Measurements from ENCODE around the gene TMEM119. TPM values are rescaled to one million over a fixed set of nuclear protein-coding genes. Genes with fewer than 3 reads are reported as not detected.

The TMEM119 gene
- total and polyA plus RNA-seq, 9 of the 15 experiments (the other 6 are each of a cell fraction or from before 2014, with no cell fraction given), result 0.18 TPM; not detected in 8

- H3K36me3 ChIP-seq (ENCODE audit: control insufficient read depth, insufficient read depth, low read length), result peaks cover 73% of the 10 kb centered on the region
- no peak for ATAC-seq
- H3K4me2 ChIP-seq (ENCODE audit: insufficient read depth, low read length), result no peak overlapping the region
- no peak overlapping the region for H3K27ac ChIP-seq (ENCODE audit: extremely low read depth, low read depth, low read length)
- no peaks in the 10 kb centered on the region for H3K79me2 ChIP-seq (ENCODE audit: control insufficient read depth, insufficient read depth, low read length)
- 89% methylated on average over 13 of the region's 15 CpGs for WGBS (ENCODE audit: insufficient coverage, low coverage, missing lambda C conversion rate)
- H3K9me1 ChIP-seq (ENCODE audit: control insufficient read depth, insufficient read depth, low read length), result no peaks in the 10 kb centered on the region
- H3K27me3 ChIP-seq (ENCODE audit: control insufficient read depth in 2 of 2, insufficient read depth in 2 of 2, low read length in 2 of 2), result no peaks in the 10 kb centered on the region
- no peak overlapping the region for H3K4me3 ChIP-seq
- intact Hi-C loops (cut with micrococcal nuclease) (no loop called here), in situ Hi-C loops (cut with MboI) (no loop called here)
- ChIA-PET CTCF (ENCODE audit: low intra/inter-chr PET ratio) (no interaction called here), POLR2A (interaction anchor here (0.8 to 1.0 kb wide), 2 partner anchors 9 to 85 kb away, joined by 3 to 12 read pairs; partner anchors contain the start of gene SART3)
- FAIRE-seq, result no peak
- no peak for DNase-seq (ENCODE audit: extremely low read depth in 1 of 4, low spot score in 3 of 4)
- 0 out of 2 replicates have a peak, but pooled peaks cover 3% of the 10 kb centered on the region for H4K20me1 ChIP-seq (replicated peaks; ENCODE audit: control insufficient read depth, insufficient read depth, low read length)
- no peak overlapping the region for H2AFZ ChIP-seq (ENCODE audit: low read depth, low read length)
- H3K9me3 ChIP-seq (replicated peaks; ENCODE audit: control insufficient read depth, insufficient read depth, low read depth, low read length), result no peaks in the 10 kb centered on the region
- no peak for TF ChIP-seq ATF3 (IDR thresholded peaks at IDR 0.05)
- TF ChIP-seq ATF3 (CRISPR knock-in tag; conservative IDR thresholded peaks at IDR 0.05), result no peak
- TF ChIP-seq POLR2AphosphoS5 (IDR thresholded peaks at IDR 0.05; ENCODE audit: control insufficient read depth, insufficient read depth, low read depth, low read length), result peak; percentile 49; the same call in 1 of the 2 replicates
- no peak for TF ChIP-seq ZNF57 (CRISPR knock-in tag; IDR thresholded peaks at IDR 0.05)
- no peak for TF ChIP-seq SMARCE1 (IDR thresholded peaks at IDR 0.05)
- H3K4me1 ChIP-seq (replicated peaks in 1 of 2; ENCODE audit: control insufficient read depth in 2 of 2, insufficient read depth in 2 of 2, low read length in 2 of 2), result peaks cover 9 to 17% of the 10 kb centered on the region in 2 experiments
- peak overlapping the region in 1 of 2 experiments; percentile 6; a peak in 1 of 4 replicates for H3K9ac ChIP-seq (ENCODE audit: insufficient read depth in 1 of 2, low read depth in 2 of 2, low read length in 2 of 2)
- no TSS peak for BruUV-seq (replicated peaks)
Measured at GRCh38 chr12:108645686-108646599, 48.1 kb upstream of the TMEM119 start.
